Measurements from ENCODE around the gene LRP1. TPM values are rescaled to one million over a fixed set of nuclear protein-coding genes. Genes with fewer than 3 reads are reported as not detected.

The LRP1 gene
- total and polyA plus RNA-seq, 2 experiments from 2014 or later, result 26.6 to 145 TPM

DNA sequence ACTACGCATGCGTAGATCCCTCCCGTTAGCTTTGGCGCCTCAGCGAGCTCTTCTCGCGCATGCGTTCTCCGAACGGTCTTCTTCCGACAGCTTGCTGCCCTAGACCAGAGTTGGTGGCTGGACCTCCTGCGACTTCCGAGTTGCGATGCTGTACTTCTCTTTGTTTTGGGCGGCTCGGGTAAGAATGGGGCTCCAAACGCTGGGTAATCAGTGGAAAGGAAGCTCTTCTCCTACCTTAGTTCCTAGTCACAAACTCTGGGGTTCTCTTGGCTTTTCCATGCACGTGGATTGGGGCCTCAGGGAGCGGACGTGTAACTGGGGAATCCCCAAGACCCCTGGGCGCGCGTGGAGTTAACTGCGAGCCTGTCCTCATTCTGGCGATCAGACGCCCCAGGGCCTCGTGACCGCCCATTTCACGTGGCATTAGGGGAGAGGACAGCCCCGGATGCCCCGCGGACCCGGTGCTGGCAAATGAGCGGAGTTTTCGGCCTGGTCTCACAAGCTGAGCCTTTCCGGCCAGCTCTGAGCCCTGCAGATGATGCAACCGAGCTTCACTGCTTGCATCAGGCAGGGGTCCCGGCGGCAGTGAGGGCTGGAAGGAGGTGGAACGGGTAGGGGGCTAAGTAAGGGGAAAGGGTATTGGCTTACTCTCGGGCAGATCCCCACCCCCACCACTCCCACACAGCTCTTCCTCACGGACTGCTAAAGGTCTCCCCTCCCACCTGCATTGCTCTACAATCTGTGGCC is 101.5 kb downstream of the LRP1 start, which contains the start of gene SHMT2:
Gene SHMT2, plus strand, starts transcription at position 78 of the 747 bp plus-strand sequence. Its CDS starts 68 bp downstream, at position 146.
- H3K4me3 Mint-ChIP-seq, result peak within 1 kb of the TSS; percentile 97
- peak within 1 kb of the TSS; percentile 100 for H3K27ac Mint-ChIP-seq
- peaks cover 59% of the 10 kb centered on the region for H3K27me3 Mint-ChIP-seq (ENCODE audit: insufficient read depth, low read depth, poor library complexity)
- peaks cover 26% of the 10 kb centered on the region for H3K36me3 ChIP-seq (ENCODE audit: insufficient read depth)
- ATAC-seq, result peak; percentile 41
- H3K27me3 ChIP-seq (ENCODE audit: insufficient read depth), result peaks cover 55% of the 10 kb centered on the region
- H3K4me2 ChIP-seq, result peak within 1 kb of the TSS; percentile 100
- peak within 1 kb of the TSS; percentile 77; the same call in 1 of the 2 replicates for H2AFZ ChIP-seq
- H3K4me1 Mint-ChIP-seq, result peaks cover 65% of the 10 kb centered on the region
- peak within 1 kb of the TSS; percentile 95 for H3K4me3 ChIP-seq
- peak within 1 kb of the TSS; percentile 93 for H3K27ac ChIP-seq (ENCODE audit: low read depth)
- H4K20me1 ChIP-seq (replicated peaks; ENCODE audit: insufficient read depth), result peaks cover 34% of the 10 kb centered on the region
- H3K36me3 Mint-ChIP-seq (ENCODE audit: low read depth), result peaks cover 55% of the 10 kb centered on the region
- H3K9me2 ChIP-seq (ENCODE audit: insufficient read depth), result no peaks in the 10 kb centered on the region
- peaks cover 25% of the 10 kb centered on the region for H3K79me2 ChIP-seq (replicated peaks; ENCODE audit: insufficient read depth)
- H3F3A ChIP-seq (replicated peaks; ENCODE audit: low read depth), result peaks cover 52% of the 10 kb centered on the region
- DNase-seq (ENCODE audit: low spot score), result peak; percentile 99
- H3K9me3 Mint-ChIP-seq, result no peaks in the 10 kb centered on the region; the same call in 2 of the 3 replicates
- H3K4me1 ChIP-seq (ENCODE audit: insufficient read depth), result peaks cover 45% of the 10 kb centered on the region
- TF ChIP-seq JUNB (IDR thresholded peaks at IDR 0.05; ENCODE audit: unreplicated experiment) (peak; percentile 5), POLR2AphosphoS5 (IDR thresholded peaks at IDR 0.05; ENCODE audit: low read depth) (peak; percentile 81), ZNF331 (CRISPR knock-in tag; IDR thresholded peaks at IDR 0.05; ENCODE audit: low read depth) (no peak), CREB1 (CRISPR knock-in tag; IDR thresholded peaks at IDR 0.05; ENCODE audit: low read depth) (no peak), ZNF114 (CRISPR knock-in tag; IDR thresholded peaks at IDR 0.05) (no peak), NANOG (IDR thresholded peaks at IDR 0.05; ENCODE audit: borderline replicate concordance) (no peak), EZH2phosphoT487 (IDR thresholded peaks at IDR 0.05; ENCODE audit: unreplicated experiment) (no peak), STAT1 (IDR thresholded peaks at IDR 0.05; ENCODE audit: unreplicated experiment) (no peak), EZH2 (IDR thresholded peaks at IDR 0.05; ENCODE audit: low read depth, unreplicated experiment) (no peak)
- TF ChIP-seq, protein P1, sequence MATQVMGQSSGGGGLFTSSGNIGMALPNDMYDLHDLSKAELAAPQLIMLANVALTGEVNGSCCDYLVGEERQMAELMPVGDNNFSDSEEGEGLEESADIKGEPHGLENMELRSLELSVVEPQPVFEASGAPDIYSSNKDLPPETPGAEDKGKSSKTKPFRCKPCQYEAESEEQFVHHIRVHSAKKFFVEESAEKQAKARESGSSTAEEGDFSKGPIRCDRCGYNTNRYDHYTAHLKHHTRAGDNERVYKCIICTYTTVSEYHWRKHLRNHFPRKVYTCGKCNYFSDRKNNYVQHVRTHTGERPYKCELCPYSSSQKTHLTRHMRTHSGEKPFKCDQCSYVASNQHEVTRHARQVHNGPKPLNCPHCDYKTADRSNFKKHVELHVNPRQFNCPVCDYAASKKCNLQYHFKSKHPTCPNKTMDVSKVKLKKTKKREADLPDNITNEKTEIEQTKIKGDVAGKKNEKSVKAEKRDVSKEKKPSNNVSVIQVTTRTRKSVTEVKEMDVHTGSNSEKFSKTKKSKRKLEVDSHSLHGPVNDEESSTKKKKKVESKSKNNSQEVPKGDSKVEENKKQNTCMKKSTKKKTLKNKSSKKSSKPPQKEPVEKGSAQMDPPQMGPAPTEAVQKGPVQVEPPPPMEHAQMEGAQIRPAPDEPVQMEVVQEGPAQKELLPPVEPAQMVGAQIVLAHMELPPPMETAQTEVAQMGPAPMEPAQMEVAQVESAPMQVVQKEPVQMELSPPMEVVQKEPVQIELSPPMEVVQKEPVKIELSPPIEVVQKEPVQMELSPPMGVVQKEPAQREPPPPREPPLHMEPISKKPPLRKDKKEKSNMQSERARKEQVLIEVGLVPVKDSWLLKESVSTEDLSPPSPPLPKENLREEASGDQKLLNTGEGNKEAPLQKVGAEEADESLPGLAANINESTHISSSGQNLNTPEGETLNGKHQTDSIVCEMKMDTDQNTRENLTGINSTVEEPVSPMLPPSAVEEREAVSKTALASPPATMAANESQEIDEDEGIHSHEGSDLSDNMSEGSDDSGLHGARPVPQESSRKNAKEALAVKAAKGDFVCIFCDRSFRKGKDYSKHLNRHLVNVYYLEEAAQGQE (IDR thresholded peaks at IDR 0.05; ENCODE audit: unreplicated experiment), result no peak
- TF ChIP-seq, protein P2, sequence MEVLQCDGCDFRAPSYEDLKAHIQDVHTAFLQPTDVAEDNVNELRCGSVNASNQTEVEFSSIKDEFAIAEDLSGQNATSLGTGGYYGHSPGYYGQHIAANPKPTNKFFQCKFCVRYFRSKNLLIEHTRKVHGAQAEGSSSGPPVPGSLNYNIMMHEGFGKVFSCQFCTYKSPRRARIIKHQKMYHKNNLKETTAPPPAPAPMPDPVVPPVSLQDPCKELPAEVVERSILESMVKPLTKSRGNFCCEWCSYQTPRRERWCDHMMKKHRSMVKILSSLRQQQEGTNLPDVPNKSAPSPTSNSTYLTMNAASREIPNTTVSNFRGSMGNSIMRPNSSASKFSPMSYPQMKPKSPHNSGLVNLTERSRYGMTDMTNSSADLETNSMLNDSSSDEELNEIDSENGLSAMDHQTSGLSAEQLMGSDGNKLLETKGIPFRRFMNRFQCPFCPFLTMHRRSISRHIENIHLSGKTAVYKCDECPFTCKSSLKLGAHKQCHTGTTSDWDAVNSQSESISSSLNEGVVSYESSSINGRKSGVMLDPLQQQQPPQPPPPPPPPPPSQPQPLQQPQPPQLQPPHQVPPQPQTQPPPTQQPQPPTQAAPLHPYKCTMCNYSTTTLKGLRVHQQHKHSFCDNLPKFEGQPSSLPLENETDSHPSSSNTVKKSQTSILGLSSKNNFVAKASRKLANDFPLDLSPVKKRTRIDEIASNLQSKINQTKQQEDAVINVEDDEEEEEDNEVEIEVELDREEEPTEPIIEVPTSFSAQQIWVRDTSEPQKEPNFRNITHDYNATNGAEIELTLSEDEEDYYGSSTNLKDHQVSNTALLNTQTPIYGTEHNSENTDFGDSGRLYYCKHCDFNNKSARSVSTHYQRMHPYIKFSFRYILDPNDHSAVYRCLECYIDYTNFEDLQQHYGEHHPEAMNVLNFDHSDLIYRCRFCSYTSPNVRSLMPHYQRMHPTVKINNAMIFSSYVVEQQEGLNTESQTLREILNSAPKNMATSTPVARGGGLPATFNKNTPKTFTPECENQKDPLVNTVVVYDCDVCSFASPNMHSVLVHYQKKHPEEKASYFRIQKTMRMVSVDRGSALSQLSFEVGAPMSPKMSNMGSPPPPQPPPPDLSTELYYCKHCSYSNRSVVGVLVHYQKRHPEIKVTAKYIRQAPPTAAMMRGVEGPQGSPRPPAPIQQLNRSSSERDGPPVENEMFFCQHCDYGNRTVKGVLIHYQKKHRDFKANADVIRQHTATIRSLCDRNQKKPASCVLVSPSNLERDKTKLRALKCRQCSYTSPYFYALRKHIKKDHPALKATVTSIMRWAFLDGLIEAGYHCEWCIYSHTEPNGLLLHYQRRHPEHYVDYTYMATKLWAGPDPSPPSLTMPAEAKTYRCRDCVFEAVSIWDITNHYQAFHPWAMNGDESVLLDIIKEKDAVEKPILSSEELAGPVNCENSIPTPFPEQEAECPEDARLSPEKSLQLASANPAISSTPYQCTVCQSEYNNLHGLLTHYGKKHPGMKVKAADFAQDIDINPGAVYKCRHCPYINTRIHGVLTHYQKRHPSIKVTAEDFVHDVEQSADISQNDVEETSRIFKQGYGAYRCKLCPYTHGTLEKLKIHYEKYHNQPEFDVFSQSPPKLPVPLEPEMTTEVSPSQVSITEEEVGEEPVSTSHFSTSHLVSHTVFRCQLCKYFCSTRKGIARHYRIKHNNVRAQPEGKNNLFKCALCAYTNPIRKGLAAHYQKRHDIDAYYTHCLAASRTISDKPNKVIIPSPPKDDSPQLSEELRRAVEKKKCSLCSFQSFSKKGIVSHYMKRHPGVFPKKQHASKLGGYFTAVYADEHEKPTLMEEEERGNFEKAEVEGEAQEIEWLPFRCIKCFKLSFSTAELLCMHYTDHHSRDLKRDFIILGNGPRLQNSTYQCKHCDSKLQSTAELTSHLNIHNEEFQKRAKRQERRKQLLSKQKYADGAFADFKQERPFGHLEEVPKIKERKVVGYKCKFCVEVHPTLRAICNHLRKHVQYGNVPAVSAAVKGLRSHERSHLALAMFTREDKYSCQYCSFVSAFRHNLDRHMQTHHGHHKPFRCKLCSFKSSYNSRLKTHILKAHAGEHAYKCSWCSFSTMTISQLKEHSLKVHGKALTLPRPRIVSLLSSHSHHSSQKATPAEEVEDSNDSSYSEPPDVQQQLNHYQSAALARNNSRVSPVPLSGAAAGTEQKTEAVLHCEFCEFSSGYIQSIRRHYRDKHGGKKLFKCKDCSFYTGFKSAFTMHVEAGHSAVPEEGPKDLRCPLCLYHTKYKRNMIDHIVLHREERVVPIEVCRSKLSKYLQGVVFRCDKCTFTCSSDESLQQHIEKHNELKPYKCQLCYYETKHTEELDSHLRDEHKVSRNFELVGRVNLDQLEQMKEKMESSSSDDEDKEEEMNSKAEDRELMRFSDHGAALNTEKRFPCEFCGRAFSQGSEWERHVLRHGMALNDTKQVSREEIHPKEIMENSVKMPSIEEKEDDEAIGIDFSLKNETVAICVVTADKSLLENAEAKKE (CRISPR knock-in tag; IDR thresholded peaks at IDR 0.05), result no peak
- TF ChIP-seq, protein P3, sequence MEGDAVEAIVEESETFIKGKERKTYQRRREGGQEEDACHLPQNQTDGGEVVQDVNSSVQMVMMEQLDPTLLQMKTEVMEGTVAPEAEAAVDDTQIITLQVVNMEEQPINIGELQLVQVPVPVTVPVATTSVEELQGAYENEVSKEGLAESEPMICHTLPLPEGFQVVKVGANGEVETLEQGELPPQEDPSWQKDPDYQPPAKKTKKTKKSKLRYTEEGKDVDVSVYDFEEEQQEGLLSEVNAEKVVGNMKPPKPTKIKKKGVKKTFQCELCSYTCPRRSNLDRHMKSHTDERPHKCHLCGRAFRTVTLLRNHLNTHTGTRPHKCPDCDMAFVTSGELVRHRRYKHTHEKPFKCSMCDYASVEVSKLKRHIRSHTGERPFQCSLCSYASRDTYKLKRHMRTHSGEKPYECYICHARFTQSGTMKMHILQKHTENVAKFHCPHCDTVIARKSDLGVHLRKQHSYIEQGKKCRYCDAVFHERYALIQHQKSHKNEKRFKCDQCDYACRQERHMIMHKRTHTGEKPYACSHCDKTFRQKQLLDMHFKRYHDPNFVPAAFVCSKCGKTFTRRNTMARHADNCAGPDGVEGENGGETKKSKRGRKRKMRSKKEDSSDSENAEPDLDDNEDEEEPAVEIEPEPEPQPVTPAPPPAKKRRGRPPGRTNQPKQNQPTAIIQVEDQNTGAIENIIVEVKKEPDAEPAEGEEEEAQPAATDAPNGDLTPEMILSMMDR (conservative IDR thresholded peaks at IDR 0.05; ENCODE audit: low read depth in 2 of 2), result no peak
- TF ChIP-seq, protein P4, sequence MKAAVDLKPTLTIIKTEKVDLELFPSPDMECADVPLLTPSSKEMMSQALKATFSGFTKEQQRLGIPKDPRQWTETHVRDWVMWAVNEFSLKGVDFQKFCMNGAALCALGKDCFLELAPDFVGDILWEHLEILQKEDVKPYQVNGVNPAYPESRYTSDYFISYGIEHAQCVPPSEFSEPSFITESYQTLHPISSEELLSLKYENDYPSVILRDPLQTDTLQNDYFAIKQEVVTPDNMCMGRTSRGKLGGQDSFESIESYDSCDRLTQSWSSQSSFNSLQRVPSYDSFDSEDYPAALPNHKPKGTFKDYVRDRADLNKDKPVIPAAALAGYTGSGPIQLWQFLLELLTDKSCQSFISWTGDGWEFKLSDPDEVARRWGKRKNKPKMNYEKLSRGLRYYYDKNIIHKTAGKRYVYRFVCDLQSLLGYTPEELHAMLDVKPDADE (IDR thresholded peaks at IDR 0.05), result peak; percentile 27; the same call in 1 of the 2 replicates
